SK-N-SH (cell line): Measurements from ENCODE around the gene HS3ST3A1.

ENCODE experiments used
- CTCF ChIP-seq: fragments of 200-600 bp; sonication (generic); IDR thresholded peaks from 2 replicates; pipeline ENCODE4 v1.6.1; 2017; ENCODE audit warnings: antibody characterized with exemption, mild to moderate bottlenecking, moderate library complexity
- ELF1 ChIP-seq: IDR thresholded peaks from 2 replicates; pipeline ENCODE4 v1.4.0; 2012
- EP300 ChIP-seq, 2 experiments: IDR thresholded peaks; 2 replicates each; pipeline versions ENCODE4 v1.4.0 to v1.6.1; 2012; ENCODE audit warnings: borderline replicate concordance in 1 of 2, low read depth in 1 of 2, low read length in 1 of 2
- FOSL2 ChIP-seq: IDR thresholded peaks from 2 replicates; pipeline ENCODE4 v1.4.0; 2012; ENCODE audit warnings: low read depth, mild to moderate bottlenecking, moderate library complexity, borderline replicate concordance
- FOXJ3 ChIP-seq: sonication (generic); formaldehyde crosslinking; IDR thresholded peaks from 2 replicates; pipeline ENCODE4 v1.5.1; 2020; ENCODE audit warnings: mild to moderate bottlenecking, missing genetic modification reagents
- JUND ChIP-seq: IDR thresholded peaks from 2 replicates; pipeline ENCODE4 v1.4.0; 2012
- RCOR1 ChIP-seq: fragments of 150-350 bp; IDR thresholded peaks from 2 replicates; pipeline ENCODE4 v1.6.1; 2017; ENCODE audit warnings: antibody characterized with exemption, low read length
- TAF1 ChIP-seq: IDR thresholded peaks from 2 replicates; pipeline ENCODE4 v1.6.1; 2012; ENCODE audit warnings: low read depth, mild to moderate bottlenecking, low read length, moderate library complexity, borderline replicate concordance
- USF1 ChIP-seq: IDR thresholded peaks from 2 replicates; pipeline ENCODE4 v1.4.0; 2012; ENCODE audit warnings: low read depth, borderline replicate concordance
- YY1 ChIP-seq: IDR thresholded peaks from 2 replicates; pipeline ENCODE4 v1.4.0; 2012; ENCODE audit warnings: low read depth, mild to moderate bottlenecking
- TF ChIP-seq, protein P1 (sequence below): IDR thresholded peaks from 2 replicates; pipeline ENCODE4 v1.4.0; 2012; ENCODE audit warnings: low read depth
- TF ChIP-seq, protein P2 (sequence below): fragments of 150-350 bp; IDR thresholded peaks from 2 replicates; pipeline ENCODE4 v1.6.1; 2016; ENCODE audit warnings: mild to moderate bottlenecking, low read depth, low read length
- TF ChIP-seq, protein P3 (sequence below): IDR thresholded peaks from 2 replicates; pipeline ENCODE4 v1.6.1; 2012; ENCODE audit warnings: mild to moderate bottlenecking, low read depth, low read length, moderate library complexity

- TF ChIP-seq CTCF (no peak), USF1 (no peak), EP300 (IDR thresholded peaks at IDR 0.05; ENCODE audit: borderline replicate concordance in 1 of 2, low read depth in 1 of 2, low read length in 1 of 2) (no peak), JUND (no peak), RCOR1 (no peak), ELF1 (no peak), FOXJ3 (no peak), FOSL2 (no peak), TAF1 (no peak), YY1 (no peak)
- TF ChIP-seq, protein P1, sequence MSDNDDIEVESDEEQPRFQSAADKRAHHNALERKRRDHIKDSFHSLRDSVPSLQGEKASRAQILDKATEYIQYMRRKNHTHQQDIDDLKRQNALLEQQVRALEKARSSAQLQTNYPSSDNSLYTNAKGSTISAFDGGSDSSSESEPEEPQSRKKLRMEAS: no peak
- TF ChIP-seq, protein P2, sequence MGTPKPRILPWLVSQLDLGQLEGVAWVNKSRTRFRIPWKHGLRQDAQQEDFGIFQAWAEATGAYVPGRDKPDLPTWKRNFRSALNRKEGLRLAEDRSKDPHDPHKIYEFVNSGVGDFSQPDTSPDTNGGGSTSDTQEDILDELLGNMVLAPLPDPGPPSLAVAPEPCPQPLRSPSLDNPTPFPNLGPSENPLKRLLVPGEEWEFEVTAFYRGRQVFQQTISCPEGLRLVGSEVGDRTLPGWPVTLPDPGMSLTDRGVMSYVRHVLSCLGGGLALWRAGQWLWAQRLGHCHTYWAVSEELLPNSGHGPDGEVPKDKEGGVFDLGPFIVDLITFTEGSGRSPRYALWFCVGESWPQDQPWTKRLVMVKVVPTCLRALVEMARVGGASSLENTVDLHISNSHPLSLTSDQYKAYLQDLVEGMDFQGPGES: no peak
- TF ChIP-seq, protein P3, sequence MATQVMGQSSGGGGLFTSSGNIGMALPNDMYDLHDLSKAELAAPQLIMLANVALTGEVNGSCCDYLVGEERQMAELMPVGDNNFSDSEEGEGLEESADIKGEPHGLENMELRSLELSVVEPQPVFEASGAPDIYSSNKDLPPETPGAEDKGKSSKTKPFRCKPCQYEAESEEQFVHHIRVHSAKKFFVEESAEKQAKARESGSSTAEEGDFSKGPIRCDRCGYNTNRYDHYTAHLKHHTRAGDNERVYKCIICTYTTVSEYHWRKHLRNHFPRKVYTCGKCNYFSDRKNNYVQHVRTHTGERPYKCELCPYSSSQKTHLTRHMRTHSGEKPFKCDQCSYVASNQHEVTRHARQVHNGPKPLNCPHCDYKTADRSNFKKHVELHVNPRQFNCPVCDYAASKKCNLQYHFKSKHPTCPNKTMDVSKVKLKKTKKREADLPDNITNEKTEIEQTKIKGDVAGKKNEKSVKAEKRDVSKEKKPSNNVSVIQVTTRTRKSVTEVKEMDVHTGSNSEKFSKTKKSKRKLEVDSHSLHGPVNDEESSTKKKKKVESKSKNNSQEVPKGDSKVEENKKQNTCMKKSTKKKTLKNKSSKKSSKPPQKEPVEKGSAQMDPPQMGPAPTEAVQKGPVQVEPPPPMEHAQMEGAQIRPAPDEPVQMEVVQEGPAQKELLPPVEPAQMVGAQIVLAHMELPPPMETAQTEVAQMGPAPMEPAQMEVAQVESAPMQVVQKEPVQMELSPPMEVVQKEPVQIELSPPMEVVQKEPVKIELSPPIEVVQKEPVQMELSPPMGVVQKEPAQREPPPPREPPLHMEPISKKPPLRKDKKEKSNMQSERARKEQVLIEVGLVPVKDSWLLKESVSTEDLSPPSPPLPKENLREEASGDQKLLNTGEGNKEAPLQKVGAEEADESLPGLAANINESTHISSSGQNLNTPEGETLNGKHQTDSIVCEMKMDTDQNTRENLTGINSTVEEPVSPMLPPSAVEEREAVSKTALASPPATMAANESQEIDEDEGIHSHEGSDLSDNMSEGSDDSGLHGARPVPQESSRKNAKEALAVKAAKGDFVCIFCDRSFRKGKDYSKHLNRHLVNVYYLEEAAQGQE: no peak
Measured at GRCh38 chr17:13634021-13634420, 32.3 kb upstream of the HS3ST3A1 start.
